ENCODE data around the gene ANO4. TPM values are rescaled to one million over a fixed set of nuclear protein-coding genes. Genes with fewer than 3 reads are reported as not detected.

ANO4 gene
- total RNA-seq, 1 donor from 2014 or later: 5.7 TPM

- no peak overlapping the region for H3K4me3 Mint-ChIP-seq
- no peak for TF ChIP-seq CTCF (IDR thresholded peaks at IDR 0.05; ENCODE audit: unreplicated experiment)
- no peaks in the 10 kb centered on the region for H3K4me1 Mint-ChIP-seq
- no peaks in the 10 kb centered on the region for H3K9me3 Mint-ChIP-seq
- H3K27ac Mint-ChIP-seq: no peak overlapping the region
- DNase-seq (ENCODE audit: low spot score in 2 of 2, unreplicated experiment in 2 of 2): no peak
- H3K36me3 Mint-ChIP-seq: no peaks in the 10 kb centered on the region
- no peaks in the 10 kb centered on the region for H3K27me3 Mint-ChIP-seq (ENCODE audit: low read depth)
These were observed 47.6 kb downstream of the ANO4 start for GRCh38 chr12:100842156-100842555.

DNA sequence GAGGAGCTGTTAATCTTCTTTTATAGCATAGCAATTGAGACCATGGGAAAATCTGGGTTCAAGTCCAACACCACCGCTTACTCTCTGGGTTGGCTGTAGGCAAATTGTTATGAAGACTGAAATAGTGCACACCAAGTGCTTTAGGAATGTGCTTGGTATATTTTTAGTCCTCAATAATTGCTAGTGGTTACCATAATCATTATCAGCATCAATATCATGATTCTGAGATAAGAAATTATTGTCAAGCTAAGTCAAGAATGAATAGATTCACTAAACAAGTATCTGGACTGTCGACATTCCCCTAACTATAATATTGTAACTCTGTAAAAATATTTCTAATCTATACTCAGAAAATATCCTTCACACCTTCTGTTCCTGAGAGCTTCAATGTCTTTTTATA lies 48.5 kb downstream of the ANO4 start:
- no peak for TF ChIP-seq CTCF (IDR thresholded peaks at IDR 0.05; ENCODE audit: unreplicated experiment)
- H3K27ac Mint-ChIP-seq: no peak overlapping the region
- no peak for DNase-seq (ENCODE audit: low spot score in 2 of 2, unreplicated experiment in 2 of 2)
- H3K36me3 Mint-ChIP-seq: no peaks in the 10 kb centered on the region
- H3K27me3 Mint-ChIP-seq (ENCODE audit: low read depth): no peaks in the 10 kb centered on the region
- no peaks in the 10 kb centered on the region for H3K4me1 Mint-ChIP-seq
- H3K4me3 Mint-ChIP-seq: no peak overlapping the region
- no peaks in the 10 kb centered on the region for H3K9me3 Mint-ChIP-seq

GRCh38 chr12:100845095-100845494 lies 50.5 kb downstream of the ANO4 start:
- Mint-ChIP-seq H3K36me3 (no peaks in the 10 kb centered on the region), H3K9me3 (no peaks in the 10 kb centered on the region), H3K27ac (no peak overlapping the region), H3K4me1 (no peaks in the 10 kb centered on the region), H3K27me3 (ENCODE audit: low read depth) (no peaks in the 10 kb centered on the region), H3K4me3 (no peak overlapping the region)
- TF ChIP-seq CTCF (IDR thresholded peaks at IDR 0.05; ENCODE audit: unreplicated experiment): no peak
- DNase-seq (ENCODE audit: low spot score in 2 of 2, unreplicated experiment in 2 of 2): no peak

DNA sequence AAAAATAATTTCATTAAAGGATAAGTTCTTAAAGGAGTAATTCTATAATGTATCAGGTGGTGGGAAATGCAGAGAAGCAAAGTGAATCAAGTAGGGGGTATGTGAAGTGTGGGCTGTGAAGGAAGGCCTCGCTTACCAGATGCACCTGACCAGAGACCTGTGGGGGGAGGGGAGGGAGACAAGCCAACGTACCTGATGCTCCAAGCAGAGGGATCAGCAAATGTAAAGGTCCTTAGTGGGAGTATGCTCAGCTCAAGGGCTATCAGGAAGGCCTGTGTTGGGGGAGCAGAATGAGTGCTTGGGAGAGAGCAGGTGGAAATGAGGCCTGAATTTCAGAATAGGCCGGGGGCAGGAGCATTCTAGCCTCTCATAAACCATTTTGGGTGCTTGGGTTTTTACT lies 57.1 kb downstream of the ANO4 start:
- H3K4me1 Mint-ChIP-seq: no peaks in the 10 kb centered on the region
- H3K36me3 Mint-ChIP-seq: no peaks in the 10 kb centered on the region
- no peak for DNase-seq (ENCODE audit: low spot score in 2 of 2, unreplicated experiment in 2 of 2)
- H3K9me3 Mint-ChIP-seq: no peaks in the 10 kb centered on the region
- peaks cover 2% of the 10 kb centered on the region for H3K27me3 Mint-ChIP-seq (ENCODE audit: low read depth)
- no peak overlapping the region for H3K27ac Mint-ChIP-seq
- H3K4me3 Mint-ChIP-seq: no peak overlapping the region
- TF ChIP-seq CTCF (IDR thresholded peaks at IDR 0.05; ENCODE audit: unreplicated experiment): no peak

DNA sequence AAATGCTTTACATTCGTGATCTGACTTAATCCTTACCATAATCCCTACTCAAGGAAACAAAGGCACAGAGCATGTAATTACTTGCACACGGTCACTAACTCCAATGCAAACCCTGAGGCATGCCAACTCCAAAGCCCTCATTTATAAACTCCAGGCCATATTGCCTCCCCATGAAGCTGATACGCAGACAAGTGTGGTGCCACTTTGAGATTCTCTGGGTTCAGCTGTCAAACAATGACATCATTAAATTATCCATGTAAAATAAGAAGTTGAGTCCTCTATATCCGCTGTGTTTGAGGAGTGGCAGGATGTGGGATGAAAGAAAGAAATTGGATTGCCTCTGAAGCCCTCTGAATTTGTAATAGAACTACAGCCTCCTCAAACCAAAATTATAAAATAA lies 62.8 kb downstream of the ANO4 start:
- Mint-ChIP-seq H3K4me3 (no peak overlapping the region), H3K9me3 (peaks cover 3% of the 10 kb centered on the region), H3K27me3 (ENCODE audit: low read depth) (peaks cover 2% of the 10 kb centered on the region), H3K27ac (no peak overlapping the region), H3K4me1 (no peaks in the 10 kb centered on the region), H3K36me3 (no peaks in the 10 kb centered on the region)
- TF ChIP-seq CTCF (IDR thresholded peaks at IDR 0.05; ENCODE audit: unreplicated experiment): no peak
- no peak for DNase-seq (ENCODE audit: low spot score in 2 of 2, unreplicated experiment in 2 of 2)

GRCh38 chr12:100857971-100858370 lies 63.4 kb downstream of the ANO4 start:
- TF ChIP-seq CTCF (IDR thresholded peaks at IDR 0.05; ENCODE audit: unreplicated experiment): no peak
- H3K27ac Mint-ChIP-seq: no peak overlapping the region
- peaks cover 3% of the 10 kb centered on the region for H3K9me3 Mint-ChIP-seq
- no peak for DNase-seq (ENCODE audit: low spot score in 2 of 2, unreplicated experiment in 2 of 2)
- H3K4me1 Mint-ChIP-seq: no peaks in the 10 kb centered on the region
- no peaks in the 10 kb centered on the region for H3K36me3 Mint-ChIP-seq
- no peak overlapping the region for H3K4me3 Mint-ChIP-seq
- H3K27me3 Mint-ChIP-seq (ENCODE audit: low read depth): peaks cover 2% of the 10 kb centered on the region

Data from mesothelial cell of epicardium (in vitro differentiated cells).